A549 (cell line): ENCODE results near the gene EPHB6.

Experiments used
- HMGXB4 ChIP-seq: fragments of 250-450 bp; sonication (Bioruptor Pico); IDR thresholded peaks from 2 replicates; pipeline ENCODE4 v1.5.0; 2021; ENCODE audit warnings: mild to moderate bottlenecking, moderate library complexity, borderline replicate concordance
- MAFK ChIP-seq: fragments of 450-650 bp; IDR thresholded peaks from 2 replicates; pipeline ENCODE4 v1.6.1; 2014; ENCODE audit not compliant: partially characterized antibody
- POLR2A ChIP-seq: IDR thresholded peaks from 2 replicates; pipeline ENCODE4 v1.6.1; 2012; ENCODE audit warnings: mild to moderate bottlenecking, low read length
- RAD21 ChIP-seq, 2 experiments: fragments of >200 bp in 1 of 2; sonication (Bioruptor Twin) in 1 of 2; formaldehyde crosslinking in 1 of 2; IDR thresholded peaks in 1 of 2; conservative IDR thresholded peaks in 1 of 2; 2 replicates in 1 of 2; 3 replicates in 1 of 2; pipeline ENCODE4 v1.6.1; 2012 to 2018; ENCODE audit warnings: inconsistent platforms in 1 of 2
- REST ChIP-seq: fragments of 200-600 bp; sonication (generic); IDR thresholded peaks from 2 replicates; pipeline ENCODE4 v1.6.1; 2016; ENCODE audit warnings: antibody characterized with exemption, mild to moderate bottlenecking, moderate library complexity
- TF ChIP-seq, protein P1 (sequence below): fragments of >200 bp; sonication (Bioruptor Twin); formaldehyde crosslinking; IDR thresholded peaks from 3 replicates; pipeline ENCODE4 v1.5.1; 2016

DNA sequence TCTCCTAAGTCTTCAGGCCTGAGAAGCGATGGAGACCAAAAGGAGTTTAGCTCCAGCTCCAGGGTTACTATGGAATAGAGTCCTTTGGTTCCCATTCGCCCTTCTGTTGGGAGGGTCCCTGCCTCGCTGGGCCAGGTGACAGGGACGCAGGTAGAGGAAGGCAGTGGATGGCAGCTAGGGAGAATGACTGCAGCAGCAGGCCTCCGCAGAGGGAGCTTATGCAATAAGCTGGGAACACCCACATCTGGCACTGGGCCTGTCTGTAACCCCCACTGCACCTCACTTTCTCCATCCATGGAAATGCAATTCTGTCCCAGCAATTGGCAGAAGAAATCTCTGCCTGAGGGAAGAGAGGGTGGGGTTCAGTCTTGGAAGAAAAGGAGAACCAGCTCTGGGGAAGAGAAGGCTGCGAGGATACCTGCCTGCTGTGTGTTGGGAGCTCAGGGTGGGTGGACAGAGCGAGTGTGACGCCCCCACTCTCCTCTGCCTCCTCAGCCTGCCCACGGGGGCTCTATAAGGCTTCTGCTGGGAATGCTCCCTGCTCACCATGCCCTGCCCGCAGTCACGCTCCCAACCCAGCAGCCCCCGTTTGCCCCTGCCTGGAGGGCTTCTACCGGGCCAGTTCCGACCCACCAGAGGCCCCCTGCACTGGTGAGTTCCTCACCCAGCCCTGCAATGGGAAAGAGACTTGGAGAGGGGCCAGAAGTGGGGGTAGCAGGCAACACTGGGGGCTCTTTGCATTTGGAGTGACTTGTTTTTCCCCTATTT lies 10.3 kb downstream of the EPHB6 start:
- TF ChIP-seq, protein P1, sequence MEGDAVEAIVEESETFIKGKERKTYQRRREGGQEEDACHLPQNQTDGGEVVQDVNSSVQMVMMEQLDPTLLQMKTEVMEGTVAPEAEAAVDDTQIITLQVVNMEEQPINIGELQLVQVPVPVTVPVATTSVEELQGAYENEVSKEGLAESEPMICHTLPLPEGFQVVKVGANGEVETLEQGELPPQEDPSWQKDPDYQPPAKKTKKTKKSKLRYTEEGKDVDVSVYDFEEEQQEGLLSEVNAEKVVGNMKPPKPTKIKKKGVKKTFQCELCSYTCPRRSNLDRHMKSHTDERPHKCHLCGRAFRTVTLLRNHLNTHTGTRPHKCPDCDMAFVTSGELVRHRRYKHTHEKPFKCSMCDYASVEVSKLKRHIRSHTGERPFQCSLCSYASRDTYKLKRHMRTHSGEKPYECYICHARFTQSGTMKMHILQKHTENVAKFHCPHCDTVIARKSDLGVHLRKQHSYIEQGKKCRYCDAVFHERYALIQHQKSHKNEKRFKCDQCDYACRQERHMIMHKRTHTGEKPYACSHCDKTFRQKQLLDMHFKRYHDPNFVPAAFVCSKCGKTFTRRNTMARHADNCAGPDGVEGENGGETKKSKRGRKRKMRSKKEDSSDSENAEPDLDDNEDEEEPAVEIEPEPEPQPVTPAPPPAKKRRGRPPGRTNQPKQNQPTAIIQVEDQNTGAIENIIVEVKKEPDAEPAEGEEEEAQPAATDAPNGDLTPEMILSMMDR, result no peak
- TF ChIP-seq HMGXB4 (CRISPR knock-in tag), result no peak
- no peak for TF ChIP-seq POLR2A
- TF ChIP-seq REST, result no peak
- TF ChIP-seq MAFK, result no peak
- TF ChIP-seq RAD21 (conservative IDR thresholded peaks at IDR 0.05 in 1 of 2, IDR thresholded peaks at IDR 0.05 in 1 of 2), result no peak
